LNCaP clone FGC (cell line): ENCODE measurements around the gene ARL11.

Source experiments
- DNase-seq: peaks from one replicate; pipeline ENCODE4 v3.0.0-alpha.2; 2011; ENCODE audit warnings: low read depth
- H3K4me3 ChIP-seq: 2 replicates; pipeline ENCODE4 v1.5.1; 2011; ENCODE audit warnings: mild to moderate bottlenecking, low read depth, low read length, control low read depth
- CTCF ChIP-seq: IDR thresholded peaks from 2 replicates; pipeline ENCODE4 v1.5.1; 2012; ENCODE audit warnings: mild to moderate bottlenecking; ENCODE audit not compliant: control insufficient read depth, insufficient read depth; ENCODE audit errors: extremely low read depth

Gene ARL11

GRCh38 chr13:49627831-49628652 lies at the start of gene ARL11:
Gene ARL11 (plus strand): TSS chr13:49628507. CDS start chr13:49630448, 1,941 bp downstream.
- H3K4me3 ChIP-seq: no peak within 1 kb of the TSS
- no peak for TF ChIP-seq CTCF
- no peak for DNase-seq

GRCh38 chr13:49579501-49579900 lies 48.8 kb upstream of the ARL11 start:
- H3K4me3 ChIP-seq: no peak overlapping the region
- DNase-seq: no peak
- no peak for TF ChIP-seq CTCF

- no peak for DNase-seq
- H3K4me3 ChIP-seq: no peak overlapping the region
- TF ChIP-seq CTCF: no peak
Observed at GRCh38 chr13:49580980-49581680, 47.2 kb upstream of the ARL11 start.

- no peak for TF ChIP-seq CTCF
- peak overlapping the region; percentile 85 for H3K4me3 ChIP-seq
- no peak for DNase-seq
Observed at GRCh38 chr13:49584771-49585182, 43.5 kb upstream of the ARL11 start.

GRCh38 chr13:49585220-49586157 lies 42.8 kb upstream of the ARL11 start, which contains the start of gene RCBTB1:
Gene RCBTB1 (minus strand): TSS chr13:49585558. CDS start chr13:49567279, 18,279 bp downstream.
- no peak for DNase-seq
- no peak for TF ChIP-seq CTCF
- H3K4me3 ChIP-seq: peak within 1 kb of the TSS; percentile 85

- TF ChIP-seq CTCF: no peak
- no peak overlapping the region for H3K4me3 ChIP-seq
- DNase-seq: no peak
Observed at GRCh38 chr13:49586717-49587116, 41.6 kb upstream of the ARL11 start.
